A673 (cell line): ENCODE data around the gene UBE2L3.

Experiments used
- CTCF ChIP-seq: fragments of 300-800, 200-600 bp; sonication (generic); conservative IDR thresholded peaks from 2 replicates; pipeline ENCODE4 v1.5.1; 2017; ENCODE audit warnings: low read depth, mild to moderate bottlenecking, antibody characterized with exemption, low read length, moderate library complexity, mixed read lengths
- EZH2 ChIP-seq: fragments of 200-600 bp; sonication (generic); IDR thresholded peaks from 2 replicates; pipeline ENCODE4 v1.6.1; 2017; ENCODE audit warnings: borderline replicate concordance, low read depth, mild to moderate bottlenecking, mixed read lengths, antibody characterized with exemption, low read length; ENCODE audit not compliant: poor library complexity, severe bottlenecking

GRCh38 chr22:21626735-21627469, 59.4 kb downstream of the UBE2L3 start:
- TF ChIP-seq CTCF (no peak), EZH2 (no peak)
